K562 (cell line): ENCODE measurements around the gene NLRP7. TPM values are rescaled to one million over a fixed set of nuclear protein-coding genes. Genes with fewer than 3 reads are reported as not detected.
A peak's percentile ranks its signal among the peaks of the same experiment; 100 is the strongest.

Experiments
- ATAC-seq: fragments of 200-7000 bp; cut with Tn5 transposase; 3 replicates; pipeline ENCODE4 v1.9.1; 2020; ENCODE audit warnings: moderate library complexity
- BruUV-seq: library from RNA; stranded (reverse); fragments of 400-500 nt; replicated peaks from 2 replicates; lab custom pipeline; 2021; lab: Mats Ljungman, UMichigan
- CTCF ChIA-PET: fragments of 300-600 bp; formaldehyde crosslinking; extraction: SDS; loops from one replicate; lab custom pipeline; 2021; ENCODE audit warnings: low intra/inter-chr PET ratio; lab: Yijun Ruan, JAX
- POLR2A ChIA-PET: fragments of 300-600, 350-650 bp; sonication (Branson Sonifier 250); formaldehyde crosslinking; extraction: SDS; loops from one replicate; lab custom pipeline; 2021; ENCODE audit warnings: antibody characterized with exemption, inconsistent platforms; lab: Yijun Ruan, JAX
- DNase-seq, 4 experiments: peaks; one replicate each; pipeline versions ENCODE4 v3.0.0 to v3.0.0-alpha.2; 2011 to 2018; ENCODE audit warnings: low spot score in 3 of 4, mixed read lengths in 3 of 4; ENCODE audit errors: extremely low read depth in 1 of 4
- FAIRE-seq: peaks from 2 replicates; lab custom pipeline; 2011; peaks lifted over from hg19 to GRCh38; lab: Jason Lieb, UNC
- H2AFZ ChIP-seq: 2 replicates; pipeline ENCODE4 v1.6.0; 2011; ENCODE audit warnings: low read depth, low read length, control low read depth, inconsistent platforms
- H3K27ac ChIP-seq: fragments of 200-600 bp; 3 replicates; pipeline ENCODE4 v1.8.0; 2011; ENCODE audit warnings: low read depth, mild to moderate bottlenecking, control low read depth, inconsistent platforms, low read length, moderate library complexity, mixed read lengths; ENCODE audit errors: extremely low read depth
- H3K27me3 ChIP-seq, 2 experiments: fragments of 300-600 bp in 1 of 2; 2 replicates in 1 of 2; 3 replicates in 1 of 2; pipeline versions ENCODE4 v1.6.0 to v1.8.0; 2011; ENCODE audit warnings: inconsistent platforms in 2 of 2, low read length in 2 of 2, mild to moderate bottlenecking in 1 of 2, mixed read lengths in 1 of 2, moderate library complexity in 1 of 2; ENCODE audit not compliant: control insufficient read depth in 2 of 2, insufficient read depth in 2 of 2
- H3K36me3 ChIP-seq: fragments of 300-600 bp; 3 replicates; pipeline ENCODE4 v1.8.0; 2011; ENCODE audit warnings: mild to moderate bottlenecking, low read length, inconsistent platforms; ENCODE audit not compliant: control insufficient read depth, insufficient read depth
- H3K4me1 ChIP-seq, 2 experiments: fragments of 200-600 bp in 1 of 2; replicated peaks in 1 of 2; 2 replicates in 1 of 2; 3 replicates in 1 of 2; pipeline versions ENCODE4 v1.5.1 to v1.8.0; 2011; ENCODE audit warnings: inconsistent platforms in 2 of 2, low read length in 2 of 2, mild to moderate bottlenecking in 1 of 2, mixed read lengths in 1 of 2, moderate library complexity in 1 of 2; ENCODE audit not compliant: control insufficient read depth in 2 of 2, insufficient read depth in 2 of 2
- H3K4me2 ChIP-seq: 2 replicates; pipeline ENCODE4 v1.6.1; 2011; ENCODE audit warnings: low read length, control low read depth, inconsistent platforms, mixed read lengths; ENCODE audit not compliant: insufficient read depth
- H3K4me3 ChIP-seq: fragments of 200-600 bp; sonication (generic), shearing (Covaris generic); 2 replicates; pipeline ENCODE4 v1.5.1; 2016; ENCODE audit warnings: control low read depth, inconsistent platforms
- H3K79me2 ChIP-seq: fragments of 200-600 bp; 3 replicates; pipeline ENCODE4 v1.8.0; 2011; ENCODE audit warnings: low read length, inconsistent platforms; ENCODE audit not compliant: control insufficient read depth, insufficient read depth
- H3K9ac ChIP-seq, 2 experiments: 2 replicates each; pipeline versions ENCODE4 v1.6.0 to v1.6.1; 2011; ENCODE audit warnings: low read depth in 2 of 2, low read length in 2 of 2, control low read depth in 1 of 2, inconsistent platforms in 1 of 2, mild to moderate bottlenecking in 1 of 2, mixed read lengths in 1 of 2; ENCODE audit not compliant: insufficient read depth in 1 of 2
- H3K9me1 ChIP-seq: one replicate; pipeline ENCODE4 v1.6.0; 2011; ENCODE audit warnings: inconsistent platforms, mild to moderate bottlenecking, low read length, moderate library complexity; ENCODE audit not compliant: control insufficient read depth, insufficient read depth
- H3K9me3 ChIP-seq: replicated peaks from 2 replicates; pipeline ENCODE4 v1.5.1; 2011; ENCODE audit warnings: low read depth, low read length, inconsistent platforms; ENCODE audit not compliant: control insufficient read depth, insufficient read depth
- H4K20me1 ChIP-seq: replicated peaks from 2 replicates; pipeline ENCODE4 v1.6.1; 2011; ENCODE audit warnings: low read length, inconsistent platforms, mixed read lengths; ENCODE audit not compliant: control insufficient read depth, insufficient read depth
- MCM7 ChIP-seq, 2 experiments: fragments of 450-650 bp; IDR thresholded peaks; 2 replicates each; pipeline ENCODE4 v1.6.1; 2016 to 2018
- MTA1 ChIP-seq: fragments of 450-650 bp; IDR thresholded peaks from 2 replicates; pipeline ENCODE4 v1.6.1; 2017; ENCODE audit warnings: borderline replicate concordance
- NFXL1 ChIP-seq: fragments of 450-650 bp; formaldehyde crosslinking; IDR thresholded peaks from 2 replicates; pipeline ENCODE4 v1.4.0; 2021; ENCODE audit warnings: mild to moderate bottlenecking
- PRPF4 ChIP-seq: fragments of 200-400 bp; formaldehyde crosslinking; IDR thresholded peaks from one replicate; pipeline ENCODE4 v1.6.1; 2017; ENCODE audit warnings: low read length, low read depth, mild to moderate bottlenecking; ENCODE audit not compliant: insufficient read depth, poor library complexity, severe bottlenecking
- RHOXF2B ChIP-seq: fragments of 250-450 bp; sonication (Bioruptor Pico); conservative IDR thresholded peaks from 2 replicates; pipeline ENCODE4 v1.5.1; 2021
- TAF7 ChIP-seq: fragments of 450-650 bp; IDR thresholded peaks from 2 replicates; pipeline ENCODE4 v1.6.1; 2016; ENCODE audit warnings: missing genetic modification characterization, missing compliant biosample characterization
- TRIM28 ChIP-seq: fragments of 450-650 bp; IDR thresholded peaks from 2 replicates; pipeline ENCODE4 v1.6.1; 2017
- ZNF311 ChIP-seq: fragments of 250-450 bp; sonication (Bioruptor Pico); IDR thresholded peaks from 2 replicates; pipeline ENCODE4 v1.4.0; 2020; ENCODE audit warnings: mild to moderate bottlenecking, moderate library complexity
- whole genome bisulfite sequencing: fragments of 100-300 bp; shearing (Covaris generic); methylation state at CpG from one replicate; pipeline ENCODE4 v1.1.6; 2016; ENCODE audit warnings: low coverage, mixed read lengths; ENCODE audit not compliant: insufficient coverage; ENCODE audit errors: missing lambda C conversion rate; 5-methylcytosine and 5-hydroxymethylcytosine counted together
- in situ Hi-C: fragments of 300-500 bp; cut with MboI; formaldehyde crosslinking; loops from 4 replicates; pipeline ENCODE4 v1.15.0; 2018; ENCODE audit warnings: inconsistent platforms, mixed read lengths
- intact Hi-C: fragments of 100-400 bp; cut with micrococcal nuclease; formaldehyde crosslinking; loops from 2 replicates; pipeline ENCODE4 v1.14.2; 2022
- polyA plus RNA-seq, 8 experiments: library from polyadenylated mRNA; depleted of rRNA in 4 of 8; stranded (reverse) in 5 of 8; unstranded in 3 of 8; fragments of >200 nt; fragmentation: Nextera tagmentation in 2 of 8; fragmentation: Illumina TruSeq in 1 of 8; extraction: Ambion mirVana in 2 of 8; extraction: Trizol in 1 of 8; gene quantifications; 2 replicates each; pipeline versions ENCODE4 v1.2.1 to v1.2.3, GENCODE V29; 2011 to 2014; ENCODE audit warnings: inconsistent platforms in 1 of 8, missing spikeins in 1 of 8
- total RNA-seq, 7 experiments: library from RNA; depleted of rRNA in 6 of 7; stranded (reverse); fragments of >200 nt in 6 of 7; fragmentation: Illumina TruSeq in 2 of 7; extraction: Trizol in 2 of 7; gene quantifications; 2 replicates each; pipeline versions ENCODE4 v1.2.1 to v1.2.3, GENCODE V29; 2011 to 2021; ENCODE audit warnings: low replicate concordance in 1 of 7
- TF ChIP-seq, protein P1 (sequence below): fragments of 250-450 bp; sonication (Bioruptor Pico); IDR thresholded peaks from 2 replicates; pipeline ENCODE4 v1.8.0; 2022; ENCODE audit warnings: moderate library complexity, mild to moderate bottlenecking, inconsistent platforms
- TF ChIP-seq, protein P2 (sequence below), 2 experiments: fragments of 200-800 bp in 1 of 2; sonication (Bioruptor generic) in 1 of 2; sonication (generic) in 1 of 2; formaldehyde crosslinking in 1 of 2; IDR thresholded peaks in 1 of 2; conservative IDR thresholded peaks in 1 of 2; 2 replicates each; pipeline versions ENCODE4 v1.5.0 to v1.6.1; 2016 to 2020; ENCODE audit warnings: missing compliant biosample characterization in 1 of 2, missing genetic modification characterization in 1 of 2, missing genetic modification reagents in 1 of 2
- TF ChIP-seq, protein P3 (sequence below): fragments of 450-650 bp; IDR thresholded peaks from 2 replicates; pipeline ENCODE4 v1.6.1; 2017; ENCODE audit warnings: antibody characterized with exemption
- TF ChIP-seq, protein P4 (sequence below): fragments of 250-450 bp; sonication (Bioruptor Pico); IDR thresholded peaks from 2 replicates; pipeline ENCODE4 v1.4.0; 2020
- TF ChIP-seq, protein P5 (sequence below): fragments of 250-450 bp; sonication (Bioruptor Pico); IDR thresholded peaks from 2 replicates; pipeline ENCODE4 v1.5.0; 2021; ENCODE audit warnings: mild to moderate bottlenecking, moderate library complexity

NLRP7 gene
- total and polyA plus RNA-seq, 9 of the 15 experiments (the other 6 are each of a cell fraction or from before 2014, with no cell fraction given) = 0.03 to 0.22 (median 0.09) TPM; not detected in 3

DNA sequence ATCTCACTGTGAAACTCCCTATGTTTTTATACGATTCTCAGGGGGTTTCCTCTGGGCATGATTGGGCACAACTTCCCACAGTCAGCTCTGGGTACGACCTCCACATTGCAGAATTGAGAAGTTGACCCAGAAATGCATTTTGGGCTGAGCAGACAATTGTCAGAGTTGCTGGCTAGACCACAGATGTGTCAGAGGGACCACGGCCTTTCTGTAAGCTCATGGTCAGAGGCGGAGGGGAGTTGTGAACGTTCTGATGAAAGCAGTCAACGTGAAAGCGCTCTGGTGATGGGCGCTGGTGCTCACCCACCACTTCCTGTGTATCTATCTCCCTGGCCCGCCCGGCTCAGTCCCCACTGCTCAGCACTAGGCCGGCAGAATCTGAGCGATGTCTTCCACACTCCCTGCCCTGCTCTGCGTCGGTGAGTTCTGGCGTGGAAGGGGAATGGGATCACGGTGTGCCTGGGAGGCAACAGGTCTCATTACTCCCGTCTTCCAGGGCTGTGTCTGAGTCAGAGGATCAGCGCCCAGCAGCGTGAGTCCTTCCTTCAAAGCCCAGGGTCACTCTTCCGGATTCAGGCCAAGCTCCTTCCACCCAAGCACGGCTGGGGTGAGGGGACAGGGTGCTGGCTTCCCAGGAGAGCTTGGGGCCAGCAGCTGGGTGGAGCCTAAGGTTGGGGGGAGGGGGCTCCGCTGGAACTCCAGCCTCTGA, 41.4 kb downstream of the NLRP7 start, which contains the start of gene NCR1:
TSS of gene NCR1 (plus strand) at position 346 of the 709 bp plus-strand sequence. CDS start at position 386, 40 bp downstream.
- CTCF ChIA-PET = no interaction called here
- TF ChIP-seq TRIM28 (no peak), RHOXF2B (no peak), NFXL1 (CRISPR knock-in tag) (no peak), MCM7 (IDR thresholded peaks at IDR 0.05) (no peak), ZNF311 (no peak), TAF7 (0 out of 2 replicates have a peak, but pooled peaks have one; percentile 40), MTA1 (no peak), PRPF4 (no peak)
- TF ChIP-seq, protein P1, sequence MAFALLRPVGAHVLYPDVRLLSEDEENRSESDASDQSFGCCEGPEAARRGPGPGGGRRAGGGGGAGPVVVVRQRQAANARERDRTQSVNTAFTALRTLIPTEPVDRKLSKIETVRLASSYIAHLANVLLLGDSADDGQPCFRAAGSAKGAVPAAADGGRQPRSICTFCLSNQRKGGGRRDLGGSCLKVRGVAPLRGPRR = no peak
- TF ChIP-seq, protein P2, sequence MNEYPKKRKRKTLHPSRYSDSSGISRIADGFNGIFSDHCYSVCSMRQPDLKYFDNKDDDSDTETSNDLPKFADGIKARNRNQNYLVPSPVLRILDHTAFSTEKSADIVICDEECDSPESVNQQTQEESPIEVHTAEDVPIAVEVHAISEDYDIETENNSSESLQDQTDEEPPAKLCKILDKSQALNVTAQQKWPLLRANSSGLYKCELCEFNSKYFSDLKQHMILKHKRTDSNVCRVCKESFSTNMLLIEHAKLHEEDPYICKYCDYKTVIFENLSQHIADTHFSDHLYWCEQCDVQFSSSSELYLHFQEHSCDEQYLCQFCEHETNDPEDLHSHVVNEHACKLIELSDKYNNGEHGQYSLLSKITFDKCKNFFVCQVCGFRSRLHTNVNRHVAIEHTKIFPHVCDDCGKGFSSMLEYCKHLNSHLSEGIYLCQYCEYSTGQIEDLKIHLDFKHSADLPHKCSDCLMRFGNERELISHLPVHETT (CRISPR knock-in tag; conservative IDR thresholded peaks at IDR 0.05 in 1 of 2, IDR thresholded peaks at IDR 0.05 in 1 of 2) = peak in 1 of 2 experiments; percentile 58; a peak in 1 of 4 replicates
- TF ChIP-seq, protein P3, sequence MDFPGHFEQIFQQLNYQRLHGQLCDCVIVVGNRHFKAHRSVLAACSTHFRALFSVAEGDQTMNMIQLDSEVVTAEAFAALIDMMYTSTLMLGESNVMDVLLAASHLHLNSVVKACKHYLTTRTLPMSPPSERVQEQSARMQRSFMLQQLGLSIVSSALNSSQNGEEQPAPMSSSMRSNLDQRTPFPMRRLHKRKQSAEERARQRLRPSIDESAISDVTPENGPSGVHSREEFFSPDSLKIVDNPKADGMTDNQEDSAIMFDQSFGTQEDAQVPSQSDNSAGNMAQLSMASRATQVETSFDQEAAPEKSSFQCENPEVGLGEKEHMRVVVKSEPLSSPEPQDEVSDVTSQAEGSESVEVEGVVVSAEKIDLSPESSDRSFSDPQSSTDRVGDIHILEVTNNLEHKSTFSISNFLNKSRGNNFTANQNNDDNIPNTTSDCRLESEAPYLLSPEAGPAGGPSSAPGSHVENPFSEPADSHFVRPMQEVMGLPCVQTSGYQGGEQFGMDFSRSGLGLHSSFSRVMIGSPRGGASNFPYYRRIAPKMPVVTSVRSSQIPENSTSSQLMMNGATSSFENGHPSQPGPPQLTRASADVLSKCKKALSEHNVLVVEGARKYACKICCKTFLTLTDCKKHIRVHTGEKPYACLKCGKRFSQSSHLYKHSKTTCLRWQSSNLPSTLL = no peak
- TF ChIP-seq, protein P4, sequence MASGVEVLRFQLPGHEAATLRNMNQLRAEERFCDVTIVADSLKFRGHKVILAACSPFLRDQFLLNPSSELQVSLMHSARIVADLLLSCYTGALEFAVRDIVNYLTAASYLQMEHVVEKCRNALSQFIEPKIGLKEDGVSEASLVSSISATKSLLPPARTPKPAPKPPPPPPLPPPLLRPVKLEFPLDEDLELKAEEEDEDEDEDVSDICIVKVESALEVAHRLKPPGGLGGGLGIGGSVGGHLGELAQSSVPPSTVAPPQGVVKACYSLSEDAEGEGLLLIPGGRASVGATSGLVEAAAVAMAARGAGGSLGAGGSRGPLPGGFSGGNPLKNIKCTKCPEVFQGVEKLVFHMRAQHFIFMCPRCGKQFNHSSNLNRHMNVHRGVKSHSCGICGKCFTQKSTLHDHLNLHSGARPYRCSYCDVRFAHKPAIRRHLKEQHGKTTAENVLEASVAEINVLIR (CRISPR knock-in tag) = no peak
- TF ChIP-seq, protein P5, sequence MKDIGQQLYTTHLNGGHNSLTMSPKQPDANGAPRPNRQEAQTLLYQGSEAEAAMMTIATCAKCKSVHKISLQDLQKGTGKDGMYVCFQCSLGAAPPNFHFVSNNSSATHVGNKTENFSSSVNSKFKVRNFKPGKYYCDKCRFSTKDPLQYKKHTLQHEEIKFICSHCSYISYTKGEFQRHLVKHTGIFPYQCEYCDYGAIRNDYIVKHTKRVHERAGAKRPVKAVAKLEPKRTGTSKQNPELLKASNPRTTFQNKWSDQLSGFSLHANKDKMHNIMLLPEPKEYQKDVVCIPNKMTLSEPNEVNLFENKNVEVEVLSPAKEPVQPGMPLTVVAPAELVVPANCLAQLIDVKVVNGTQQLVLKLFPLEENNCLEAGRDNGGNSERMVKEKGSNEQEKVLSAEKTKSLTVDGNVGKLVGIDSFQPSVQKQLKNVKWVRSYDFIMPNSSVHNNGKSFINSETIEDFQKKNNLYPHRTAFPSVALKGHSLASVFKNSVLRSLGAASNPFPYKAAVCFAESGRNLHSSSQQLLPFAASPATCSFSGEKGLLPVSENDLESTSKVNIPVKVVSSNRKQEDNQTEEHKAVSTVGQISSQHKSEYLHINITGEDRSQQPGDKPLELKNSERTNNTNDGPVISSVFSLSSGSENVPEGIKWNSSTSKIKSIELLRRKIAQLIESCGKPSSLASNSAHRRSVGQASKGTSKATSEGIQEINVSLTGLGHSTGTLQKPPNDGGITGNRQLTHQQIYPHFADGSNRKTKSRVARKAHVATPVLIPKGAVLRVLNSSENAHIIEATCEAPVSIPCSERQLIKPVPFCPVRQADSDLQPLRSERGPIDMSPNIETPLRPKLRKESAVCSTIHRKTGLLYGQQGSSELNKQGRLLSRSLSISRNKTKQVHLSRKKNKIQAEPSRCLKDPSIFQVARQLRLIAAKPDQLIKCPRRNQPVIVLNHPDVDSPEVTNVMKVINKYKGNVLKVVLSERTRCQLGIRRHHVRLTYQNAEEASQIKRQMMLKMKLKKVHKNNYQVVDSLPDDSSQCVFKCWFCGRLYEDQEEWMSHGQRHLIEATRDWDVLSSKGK (CRISPR knock-in tag) = no peak

More for the DNA sequence above, 41.4 kb downstream of the NLRP7 start, which contains the start of gene NCR1:
- peak within 1 kb of the TSS; percentile 74 for H3K4me2 ChIP-seq
- no TSS peak for BruUV-seq
- H3K9me1 ChIP-seq = no peaks in the 10 kb centered on the region
- no peaks in the 10 kb centered on the region for H3K27me3 ChIP-seq
- DNase-seq (peak; percentile 42 to 70 (median 44)), ATAC-seq (peak; percentile 85), FAIRE-seq (peak; percentile 46)
- 11% methylated on average over 15 of the region's 22 CpGs for WGBS
- peak within 1 kb of the TSS; percentile 91 for H2AFZ ChIP-seq
- POLR2A ChIA-PET = interaction anchor here (0.7 to 1.6 kb wide), 3 partner anchors 9 to 279 kb away, joined by 3 to 4 read pairs (median 4); no protein-coding TSS in a partner anchor
- H3K9ac ChIP-seq = peak within 1 kb of the TSS; percentile 63 to 89
- in situ Hi-C loops (no loop called here), intact Hi-C loops (no loop called here)
- no peaks in the 10 kb centered on the region for H4K20me1 ChIP-seq
- no peaks in the 10 kb centered on the region for H3K9me3 ChIP-seq
- H3K4me3 ChIP-seq = 0 out of 2 replicates have a peak within 1 kb of the TSS, but pooled peaks have one; percentile 2
- peaks cover 19 to 23% of the 10 kb centered on the region in 2 experiments; a peak in 4 of 5 replicates for H3K4me1 ChIP-seq
- H3K27ac ChIP-seq = peak within 1 kb of the TSS; percentile 75
- H3K79me2 ChIP-seq = no peaks in the 10 kb centered on the region
- H3K36me3 ChIP-seq = no peaks in the 10 kb centered on the region
